ENCODE results near the gene C9orf152. TPM values are rescaled to one million over a fixed set of nuclear protein-coding genes. Genes with fewer than 3 reads are reported as not detected.

C9orf152 gene
- total and polyA plus RNA-seq, 9 of the 15 experiments (the other 6 are each of a cell fraction or from before 2014, with no cell fraction given), result not detected

DNA sequence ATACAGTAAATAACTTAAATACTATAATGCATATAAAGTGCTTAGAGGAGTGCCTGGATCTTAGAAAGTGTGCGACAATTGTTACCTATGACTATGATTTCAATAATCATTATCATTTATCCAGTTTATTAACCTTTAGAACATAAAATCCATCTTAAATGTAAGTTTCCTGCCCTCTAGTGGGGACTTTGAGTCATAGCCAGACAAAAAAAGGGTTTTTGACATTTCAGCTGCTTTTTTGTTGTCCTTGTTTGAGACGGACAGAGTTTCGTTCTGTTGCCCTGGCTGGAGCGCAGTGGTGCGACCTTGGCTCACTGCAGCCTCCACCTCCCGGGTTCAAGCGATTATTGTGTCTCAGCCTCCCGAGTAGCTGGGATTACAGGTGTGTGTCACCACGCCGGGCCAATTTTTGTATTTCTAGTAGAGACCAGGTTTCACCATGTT, 9.7 kb upstream of the C9orf152 start (continued):
- peak; percentile 65; the same call in 1 of the 2 replicates for TF ChIP-seq REST (IDR thresholded peaks at IDR 0.05; ENCODE audit: borderline replicate concordance)
- TF ChIP-seq REST (CRISPR knock-in tag; IDR thresholded peaks at IDR 0.05; ENCODE audit: low read depth), result no peak
- TF ChIP-seq, protein P1, sequence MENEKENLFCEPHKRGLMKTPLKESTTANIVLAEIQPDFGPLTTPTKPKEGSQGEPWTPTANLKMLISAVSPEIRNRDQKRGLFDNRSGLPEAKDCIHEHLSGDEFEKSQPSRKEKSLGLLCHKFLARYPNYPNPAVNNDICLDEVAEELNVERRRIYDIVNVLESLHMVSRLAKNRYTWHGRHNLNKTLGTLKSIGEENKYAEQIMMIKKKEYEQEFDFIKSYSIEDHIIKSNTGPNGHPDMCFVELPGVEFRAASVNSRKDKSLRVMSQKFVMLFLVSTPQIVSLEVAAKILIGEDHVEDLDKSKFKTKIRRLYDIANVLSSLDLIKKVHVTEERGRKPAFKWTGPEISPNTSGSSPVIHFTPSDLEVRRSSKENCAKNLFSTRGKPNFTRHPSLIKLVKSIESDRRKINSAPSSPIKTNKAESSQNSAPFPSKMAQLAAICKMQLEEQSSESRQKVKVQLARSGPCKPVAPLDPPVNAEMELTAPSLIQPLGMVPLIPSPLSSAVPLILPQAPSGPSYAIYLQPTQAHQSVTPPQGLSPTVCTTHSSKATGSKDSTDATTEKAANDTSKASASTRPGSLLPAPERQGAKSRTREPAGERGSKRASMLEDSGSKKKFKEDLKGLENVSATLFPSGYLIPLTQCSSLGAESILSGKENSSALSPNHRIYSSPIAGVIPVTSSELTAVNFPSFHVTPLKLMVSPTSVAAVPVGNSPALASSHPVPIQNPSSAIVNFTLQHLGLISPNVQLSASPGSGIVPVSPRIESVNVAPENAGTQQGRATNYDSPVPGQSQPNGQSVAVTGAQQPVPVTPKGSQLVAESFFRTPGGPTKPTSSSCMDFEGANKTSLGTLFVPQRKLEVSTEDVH (IDR thresholded peaks at IDR 0.05; ENCODE audit: low read depth, partially characterized antibody), result no peak
- no peak for TF ChIP-seq ELF4 (CRISPR knock-in tag; IDR thresholded peaks at IDR 0.05)
- TF ChIP-seq CHD2 (IDR thresholded peaks at IDR 0.05; ENCODE audit: low read depth, low read length), result no peak
- TF ChIP-seq, protein P2, sequence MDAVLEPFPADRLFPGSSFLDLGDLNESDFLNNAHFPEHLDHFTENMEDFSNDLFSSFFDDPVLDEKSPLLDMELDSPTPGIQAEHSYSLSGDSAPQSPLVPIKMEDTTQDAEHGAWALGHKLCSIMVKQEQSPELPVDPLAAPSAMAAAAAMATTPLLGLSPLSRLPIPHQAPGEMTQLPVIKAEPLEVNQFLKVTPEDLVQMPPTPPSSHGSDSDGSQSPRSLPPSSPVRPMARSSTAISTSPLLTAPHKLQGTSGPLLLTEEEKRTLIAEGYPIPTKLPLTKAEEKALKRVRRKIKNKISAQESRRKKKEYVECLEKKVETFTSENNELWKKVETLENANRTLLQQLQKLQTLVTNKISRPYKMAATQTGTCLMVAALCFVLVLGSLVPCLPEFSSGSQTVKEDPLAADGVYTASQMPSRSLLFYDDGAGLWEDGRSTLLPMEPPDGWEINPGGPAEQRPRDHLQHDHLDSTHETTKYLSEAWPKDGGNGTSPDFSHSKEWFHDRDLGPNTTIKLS (IDR thresholded peaks at IDR 0.05; ENCODE audit: borderline replicate concordance, low read depth), result no peak
- no peak for TF ChIP-seq TRIM24 (IDR thresholded peaks at IDR 0.05)

Measured in K562 (cell line).